GM23338 (cell line): ENCODE results near the gene CNDP2.

Experiments
- CREB1 ChIP-seq: fragments of 250-450 bp; sonication (Bioruptor Pico); IDR thresholded peaks from 2 replicates; pipeline ENCODE4 v1.5.0; 2020; ENCODE audit warnings: low read depth, mild to moderate bottlenecking, moderate library complexity
- EZH2 ChIP-seq: fragments of 200-600 bp; sonication (generic); IDR thresholded peaks from one replicate; pipeline ENCODE4 v1.8.0; 2017; ENCODE audit warnings: antibody characterized with exemption, mild to moderate bottlenecking, low read depth; ENCODE audit not compliant: unreplicated experiment
- EZH2phosphoT487 ChIP-seq: fragments of 200-600 bp; sonication (generic); IDR thresholded peaks from one replicate; pipeline ENCODE4 v1.8.1; 2018; ENCODE audit warnings: antibody characterized with exemption; ENCODE audit not compliant: unreplicated experiment
- JUNB ChIP-seq: IDR thresholded peaks from one replicate; pipeline ENCODE4 v1.6.1; 2016; ENCODE audit warnings: antibody characterized with exemption; ENCODE audit not compliant: unreplicated experiment
- NANOG ChIP-seq: IDR thresholded peaks from 2 replicates; pipeline ENCODE4 v1.6.1; 2016; ENCODE audit warnings: antibody characterized with exemption, borderline replicate concordance
- POLR2AphosphoS5 ChIP-seq: IDR thresholded peaks from 2 replicates; pipeline ENCODE4 v1.6.1; 2016; ENCODE audit warnings: antibody characterized with exemption, low read depth
- ZNF114 ChIP-seq: fragments of 250-450 bp; sonication (Bioruptor Pico); IDR thresholded peaks from 2 replicates; pipeline ENCODE4 v1.5.0; 2020; ENCODE audit warnings: mild to moderate bottlenecking, moderate library complexity
- ZNF331 ChIP-seq: fragments of 250-450 bp; sonication (Bioruptor Pico); IDR thresholded peaks from 2 replicates; pipeline ENCODE4 v1.5.0; 2020; ENCODE audit warnings: low read depth, mild to moderate bottlenecking, moderate library complexity
- TF ChIP-seq, protein P1 (sequence below), 2 experiments: fragments of 200-600 bp in 1 of 2; sonication (generic) in 1 of 2; conservative IDR thresholded peaks; 2 replicates each; pipeline versions ENCODE4 v1.5.1 to v1.6.1; 2016 to 2017; ENCODE audit warnings: antibody characterized with exemption in 2 of 2, low read depth in 2 of 2, mild to moderate bottlenecking in 2 of 2, moderate library complexity in 1 of 2
- TF ChIP-seq, protein P2 (sequence below): IDR thresholded peaks from one replicate; pipeline ENCODE4 v1.6.1; 2018; ENCODE audit warnings: antibody characterized with exemption; ENCODE audit not compliant: unreplicated experiment
- TF ChIP-seq, protein P3 (sequence below): IDR thresholded peaks from 2 replicates; pipeline ENCODE4 v1.6.1; 2016; ENCODE audit warnings: antibody characterized with exemption
- TF ChIP-seq, protein P4 (sequence below): fragments of 250-450 bp; sonication (Bioruptor Pico); IDR thresholded peaks from 2 replicates; pipeline ENCODE4 v1.5.0; 2020; ENCODE audit warnings: mild to moderate bottlenecking, moderate library complexity

DNA sequence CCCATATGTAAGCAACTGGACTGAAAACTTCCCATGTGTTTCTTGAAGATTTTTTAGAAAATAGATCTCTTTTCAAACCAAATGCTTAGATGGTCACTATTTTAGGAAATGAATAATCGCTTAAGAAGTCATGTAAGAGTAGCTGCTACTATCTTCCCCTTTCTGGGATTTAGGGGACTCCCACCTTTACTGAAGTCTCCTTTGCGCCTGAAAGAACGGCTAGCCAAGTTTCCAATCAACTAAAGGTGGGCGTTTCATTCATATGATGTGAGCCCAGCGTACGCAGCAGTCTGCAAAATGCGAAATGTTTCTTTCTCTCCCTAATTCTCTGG is 40.2 kb upstream of the CNDP2 start:
- TF ChIP-seq, protein P1, sequence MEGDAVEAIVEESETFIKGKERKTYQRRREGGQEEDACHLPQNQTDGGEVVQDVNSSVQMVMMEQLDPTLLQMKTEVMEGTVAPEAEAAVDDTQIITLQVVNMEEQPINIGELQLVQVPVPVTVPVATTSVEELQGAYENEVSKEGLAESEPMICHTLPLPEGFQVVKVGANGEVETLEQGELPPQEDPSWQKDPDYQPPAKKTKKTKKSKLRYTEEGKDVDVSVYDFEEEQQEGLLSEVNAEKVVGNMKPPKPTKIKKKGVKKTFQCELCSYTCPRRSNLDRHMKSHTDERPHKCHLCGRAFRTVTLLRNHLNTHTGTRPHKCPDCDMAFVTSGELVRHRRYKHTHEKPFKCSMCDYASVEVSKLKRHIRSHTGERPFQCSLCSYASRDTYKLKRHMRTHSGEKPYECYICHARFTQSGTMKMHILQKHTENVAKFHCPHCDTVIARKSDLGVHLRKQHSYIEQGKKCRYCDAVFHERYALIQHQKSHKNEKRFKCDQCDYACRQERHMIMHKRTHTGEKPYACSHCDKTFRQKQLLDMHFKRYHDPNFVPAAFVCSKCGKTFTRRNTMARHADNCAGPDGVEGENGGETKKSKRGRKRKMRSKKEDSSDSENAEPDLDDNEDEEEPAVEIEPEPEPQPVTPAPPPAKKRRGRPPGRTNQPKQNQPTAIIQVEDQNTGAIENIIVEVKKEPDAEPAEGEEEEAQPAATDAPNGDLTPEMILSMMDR (conservative IDR thresholded peaks at IDR 0.05; ENCODE audit: low read depth in 2 of 2), result no peak
- no peak for TF ChIP-seq EZH2
- TF ChIP-seq ZNF331 (CRISPR knock-in tag), result no peak
- TF ChIP-seq JUNB, result no peak
- no peak for TF ChIP-seq POLR2AphosphoS5
- TF ChIP-seq, protein P2, sequence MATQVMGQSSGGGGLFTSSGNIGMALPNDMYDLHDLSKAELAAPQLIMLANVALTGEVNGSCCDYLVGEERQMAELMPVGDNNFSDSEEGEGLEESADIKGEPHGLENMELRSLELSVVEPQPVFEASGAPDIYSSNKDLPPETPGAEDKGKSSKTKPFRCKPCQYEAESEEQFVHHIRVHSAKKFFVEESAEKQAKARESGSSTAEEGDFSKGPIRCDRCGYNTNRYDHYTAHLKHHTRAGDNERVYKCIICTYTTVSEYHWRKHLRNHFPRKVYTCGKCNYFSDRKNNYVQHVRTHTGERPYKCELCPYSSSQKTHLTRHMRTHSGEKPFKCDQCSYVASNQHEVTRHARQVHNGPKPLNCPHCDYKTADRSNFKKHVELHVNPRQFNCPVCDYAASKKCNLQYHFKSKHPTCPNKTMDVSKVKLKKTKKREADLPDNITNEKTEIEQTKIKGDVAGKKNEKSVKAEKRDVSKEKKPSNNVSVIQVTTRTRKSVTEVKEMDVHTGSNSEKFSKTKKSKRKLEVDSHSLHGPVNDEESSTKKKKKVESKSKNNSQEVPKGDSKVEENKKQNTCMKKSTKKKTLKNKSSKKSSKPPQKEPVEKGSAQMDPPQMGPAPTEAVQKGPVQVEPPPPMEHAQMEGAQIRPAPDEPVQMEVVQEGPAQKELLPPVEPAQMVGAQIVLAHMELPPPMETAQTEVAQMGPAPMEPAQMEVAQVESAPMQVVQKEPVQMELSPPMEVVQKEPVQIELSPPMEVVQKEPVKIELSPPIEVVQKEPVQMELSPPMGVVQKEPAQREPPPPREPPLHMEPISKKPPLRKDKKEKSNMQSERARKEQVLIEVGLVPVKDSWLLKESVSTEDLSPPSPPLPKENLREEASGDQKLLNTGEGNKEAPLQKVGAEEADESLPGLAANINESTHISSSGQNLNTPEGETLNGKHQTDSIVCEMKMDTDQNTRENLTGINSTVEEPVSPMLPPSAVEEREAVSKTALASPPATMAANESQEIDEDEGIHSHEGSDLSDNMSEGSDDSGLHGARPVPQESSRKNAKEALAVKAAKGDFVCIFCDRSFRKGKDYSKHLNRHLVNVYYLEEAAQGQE, result no peak
- TF ChIP-seq CREB1, result no peak
- no peak for TF ChIP-seq EZH2phosphoT487
- TF ChIP-seq NANOG, result no peak
- TF ChIP-seq ZNF114 (CRISPR knock-in tag), result no peak
- TF ChIP-seq, protein P3, sequence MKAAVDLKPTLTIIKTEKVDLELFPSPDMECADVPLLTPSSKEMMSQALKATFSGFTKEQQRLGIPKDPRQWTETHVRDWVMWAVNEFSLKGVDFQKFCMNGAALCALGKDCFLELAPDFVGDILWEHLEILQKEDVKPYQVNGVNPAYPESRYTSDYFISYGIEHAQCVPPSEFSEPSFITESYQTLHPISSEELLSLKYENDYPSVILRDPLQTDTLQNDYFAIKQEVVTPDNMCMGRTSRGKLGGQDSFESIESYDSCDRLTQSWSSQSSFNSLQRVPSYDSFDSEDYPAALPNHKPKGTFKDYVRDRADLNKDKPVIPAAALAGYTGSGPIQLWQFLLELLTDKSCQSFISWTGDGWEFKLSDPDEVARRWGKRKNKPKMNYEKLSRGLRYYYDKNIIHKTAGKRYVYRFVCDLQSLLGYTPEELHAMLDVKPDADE, result no peak
- TF ChIP-seq, protein P4, sequence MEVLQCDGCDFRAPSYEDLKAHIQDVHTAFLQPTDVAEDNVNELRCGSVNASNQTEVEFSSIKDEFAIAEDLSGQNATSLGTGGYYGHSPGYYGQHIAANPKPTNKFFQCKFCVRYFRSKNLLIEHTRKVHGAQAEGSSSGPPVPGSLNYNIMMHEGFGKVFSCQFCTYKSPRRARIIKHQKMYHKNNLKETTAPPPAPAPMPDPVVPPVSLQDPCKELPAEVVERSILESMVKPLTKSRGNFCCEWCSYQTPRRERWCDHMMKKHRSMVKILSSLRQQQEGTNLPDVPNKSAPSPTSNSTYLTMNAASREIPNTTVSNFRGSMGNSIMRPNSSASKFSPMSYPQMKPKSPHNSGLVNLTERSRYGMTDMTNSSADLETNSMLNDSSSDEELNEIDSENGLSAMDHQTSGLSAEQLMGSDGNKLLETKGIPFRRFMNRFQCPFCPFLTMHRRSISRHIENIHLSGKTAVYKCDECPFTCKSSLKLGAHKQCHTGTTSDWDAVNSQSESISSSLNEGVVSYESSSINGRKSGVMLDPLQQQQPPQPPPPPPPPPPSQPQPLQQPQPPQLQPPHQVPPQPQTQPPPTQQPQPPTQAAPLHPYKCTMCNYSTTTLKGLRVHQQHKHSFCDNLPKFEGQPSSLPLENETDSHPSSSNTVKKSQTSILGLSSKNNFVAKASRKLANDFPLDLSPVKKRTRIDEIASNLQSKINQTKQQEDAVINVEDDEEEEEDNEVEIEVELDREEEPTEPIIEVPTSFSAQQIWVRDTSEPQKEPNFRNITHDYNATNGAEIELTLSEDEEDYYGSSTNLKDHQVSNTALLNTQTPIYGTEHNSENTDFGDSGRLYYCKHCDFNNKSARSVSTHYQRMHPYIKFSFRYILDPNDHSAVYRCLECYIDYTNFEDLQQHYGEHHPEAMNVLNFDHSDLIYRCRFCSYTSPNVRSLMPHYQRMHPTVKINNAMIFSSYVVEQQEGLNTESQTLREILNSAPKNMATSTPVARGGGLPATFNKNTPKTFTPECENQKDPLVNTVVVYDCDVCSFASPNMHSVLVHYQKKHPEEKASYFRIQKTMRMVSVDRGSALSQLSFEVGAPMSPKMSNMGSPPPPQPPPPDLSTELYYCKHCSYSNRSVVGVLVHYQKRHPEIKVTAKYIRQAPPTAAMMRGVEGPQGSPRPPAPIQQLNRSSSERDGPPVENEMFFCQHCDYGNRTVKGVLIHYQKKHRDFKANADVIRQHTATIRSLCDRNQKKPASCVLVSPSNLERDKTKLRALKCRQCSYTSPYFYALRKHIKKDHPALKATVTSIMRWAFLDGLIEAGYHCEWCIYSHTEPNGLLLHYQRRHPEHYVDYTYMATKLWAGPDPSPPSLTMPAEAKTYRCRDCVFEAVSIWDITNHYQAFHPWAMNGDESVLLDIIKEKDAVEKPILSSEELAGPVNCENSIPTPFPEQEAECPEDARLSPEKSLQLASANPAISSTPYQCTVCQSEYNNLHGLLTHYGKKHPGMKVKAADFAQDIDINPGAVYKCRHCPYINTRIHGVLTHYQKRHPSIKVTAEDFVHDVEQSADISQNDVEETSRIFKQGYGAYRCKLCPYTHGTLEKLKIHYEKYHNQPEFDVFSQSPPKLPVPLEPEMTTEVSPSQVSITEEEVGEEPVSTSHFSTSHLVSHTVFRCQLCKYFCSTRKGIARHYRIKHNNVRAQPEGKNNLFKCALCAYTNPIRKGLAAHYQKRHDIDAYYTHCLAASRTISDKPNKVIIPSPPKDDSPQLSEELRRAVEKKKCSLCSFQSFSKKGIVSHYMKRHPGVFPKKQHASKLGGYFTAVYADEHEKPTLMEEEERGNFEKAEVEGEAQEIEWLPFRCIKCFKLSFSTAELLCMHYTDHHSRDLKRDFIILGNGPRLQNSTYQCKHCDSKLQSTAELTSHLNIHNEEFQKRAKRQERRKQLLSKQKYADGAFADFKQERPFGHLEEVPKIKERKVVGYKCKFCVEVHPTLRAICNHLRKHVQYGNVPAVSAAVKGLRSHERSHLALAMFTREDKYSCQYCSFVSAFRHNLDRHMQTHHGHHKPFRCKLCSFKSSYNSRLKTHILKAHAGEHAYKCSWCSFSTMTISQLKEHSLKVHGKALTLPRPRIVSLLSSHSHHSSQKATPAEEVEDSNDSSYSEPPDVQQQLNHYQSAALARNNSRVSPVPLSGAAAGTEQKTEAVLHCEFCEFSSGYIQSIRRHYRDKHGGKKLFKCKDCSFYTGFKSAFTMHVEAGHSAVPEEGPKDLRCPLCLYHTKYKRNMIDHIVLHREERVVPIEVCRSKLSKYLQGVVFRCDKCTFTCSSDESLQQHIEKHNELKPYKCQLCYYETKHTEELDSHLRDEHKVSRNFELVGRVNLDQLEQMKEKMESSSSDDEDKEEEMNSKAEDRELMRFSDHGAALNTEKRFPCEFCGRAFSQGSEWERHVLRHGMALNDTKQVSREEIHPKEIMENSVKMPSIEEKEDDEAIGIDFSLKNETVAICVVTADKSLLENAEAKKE (CRISPR knock-in tag), result no peak
